HG03342 (cell line): ENCODE results near the gene BRINP2.

Experiments
- ATAC-seq: cut with Tn5 transposase; IDR thresholded peaks from one replicate; pipeline ENCODE4 v1.9.1; 2021; ENCODE audit warnings: mild to moderate bottlenecking, moderate library complexity; ENCODE audit not compliant: unreplicated experiment

BRINP2 gene

GRCh38 chr1:177256153-177257075, 85.7 kb downstream of the BRINP2 start:
- ATAC-seq, result no peak

DNA sequence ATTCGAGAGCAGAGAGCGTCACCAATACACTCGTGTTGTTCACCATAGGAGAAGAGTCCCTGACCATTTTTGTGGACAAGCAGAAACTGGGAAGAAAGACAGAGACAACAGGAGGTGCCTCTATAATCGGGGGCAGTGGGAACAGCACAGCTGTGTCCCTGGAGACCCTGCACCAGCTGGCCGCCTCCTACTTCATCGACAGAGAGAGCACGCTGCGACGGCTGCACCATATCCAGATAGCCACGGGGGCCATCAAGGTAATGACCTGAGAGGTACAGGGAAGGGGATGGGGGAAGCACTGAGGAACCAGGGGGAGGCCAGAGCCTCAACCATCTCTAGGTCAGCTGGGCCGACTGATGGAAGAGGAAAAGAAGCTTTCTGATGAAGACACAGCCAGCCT, 86.4 kb downstream of the BRINP2 start:
- ATAC-seq, result no peak

DNA sequence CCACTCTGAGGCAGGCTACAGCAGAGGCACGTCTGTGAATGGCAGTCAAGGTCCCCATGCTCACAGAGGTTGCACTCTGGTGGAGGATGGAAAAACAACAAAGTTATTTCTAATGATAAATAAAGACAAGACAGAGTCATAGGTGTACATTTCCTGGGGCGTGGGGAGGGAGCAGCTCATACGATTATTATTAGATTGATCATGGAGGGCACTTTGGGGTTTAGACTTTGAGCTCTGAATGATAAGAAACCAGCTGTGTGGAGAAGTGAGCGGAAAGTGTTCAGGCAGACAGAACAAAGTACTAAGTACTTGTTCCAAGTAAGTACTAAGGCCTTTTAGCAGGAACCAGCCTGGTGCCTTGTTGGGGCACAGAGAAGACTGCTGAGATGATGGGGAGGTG, 86.8 kb downstream of the BRINP2 start:
- ATAC-seq, result no peak

DNA sequence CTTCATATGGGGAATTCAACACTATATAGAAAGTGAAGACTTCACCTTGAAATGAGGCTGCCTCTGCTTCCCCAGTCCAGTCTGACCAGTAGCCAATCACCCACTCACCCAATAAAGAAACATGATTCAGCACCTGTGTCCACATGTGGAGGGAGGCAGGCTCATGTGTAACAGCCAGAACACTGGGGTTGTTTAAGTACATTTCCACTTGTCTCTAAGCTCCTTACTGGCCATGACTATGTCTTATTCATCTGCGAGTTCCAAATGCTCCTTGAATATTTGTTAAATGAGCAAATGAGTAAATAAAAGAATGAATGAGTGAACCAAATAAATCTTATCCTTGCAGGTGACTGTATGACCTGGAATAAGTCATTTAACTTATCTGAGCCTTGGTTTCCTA, 100.1 kb downstream of the BRINP2 start:
- ATAC-seq, result no peak

DNA sequence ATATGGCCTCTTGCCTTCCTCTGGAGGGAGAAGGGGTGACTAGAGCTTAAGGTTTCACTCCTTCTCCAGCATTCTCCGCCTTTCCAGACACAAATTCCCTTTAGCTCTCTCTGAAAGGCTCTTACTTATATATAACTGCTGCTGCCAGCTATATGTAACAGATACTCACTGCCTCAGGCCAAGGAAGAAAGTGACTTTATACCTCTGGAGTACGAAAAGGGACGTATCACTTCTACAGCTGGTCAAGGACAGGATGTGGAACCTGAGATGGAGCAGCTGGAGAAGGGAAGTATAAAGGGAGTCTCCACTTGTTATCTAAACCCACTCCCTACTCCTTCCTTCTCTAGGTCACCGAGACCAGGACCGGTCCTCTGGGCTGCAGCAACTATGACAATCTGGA, 102.4 kb downstream of the BRINP2 start:
- no peak for ATAC-seq

DNA sequence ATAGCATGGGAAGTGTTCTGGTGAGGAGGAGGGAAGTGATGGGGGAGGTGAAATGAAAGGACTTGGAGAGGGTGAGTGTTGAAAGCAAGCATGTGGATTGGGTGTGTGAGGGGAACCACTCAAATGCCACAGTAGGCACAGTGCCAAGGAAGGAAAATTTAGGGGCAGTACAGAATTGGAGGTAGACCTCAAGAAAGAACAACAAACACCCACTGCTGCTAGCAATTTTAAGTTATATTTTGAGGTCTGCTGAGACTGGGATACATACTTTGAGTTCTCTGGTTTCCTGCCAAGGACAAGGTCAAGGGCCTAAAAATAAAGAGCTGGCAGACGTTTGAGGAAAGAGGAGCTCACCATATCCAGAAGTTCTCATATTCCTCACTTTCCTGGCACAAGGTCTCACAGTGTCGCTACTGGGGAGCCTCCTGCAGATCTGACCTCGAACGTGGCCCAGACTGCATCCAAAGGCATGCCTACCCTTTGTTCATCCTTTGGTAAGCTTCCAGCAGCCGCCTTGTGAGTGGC, 104.0 kb downstream of the BRINP2 start:
- no peak for ATAC-seq

GRCh38 chr1:177275736-177276135, 105.0 kb downstream of the BRINP2 start:
- no peak for ATAC-seq

GRCh38 chr1:177278626-177279390, 108.0 kb downstream of the BRINP2 start:
- no peak for ATAC-seq

GRCh38 chr1:177281901-177282300, 111.1 kb downstream of the BRINP2 start:
- ATAC-seq, result no peak

GRCh38 chr1:177282976-177283375, 112.2 kb downstream of the BRINP2 start:
- no peak for ATAC-seq

DNA sequence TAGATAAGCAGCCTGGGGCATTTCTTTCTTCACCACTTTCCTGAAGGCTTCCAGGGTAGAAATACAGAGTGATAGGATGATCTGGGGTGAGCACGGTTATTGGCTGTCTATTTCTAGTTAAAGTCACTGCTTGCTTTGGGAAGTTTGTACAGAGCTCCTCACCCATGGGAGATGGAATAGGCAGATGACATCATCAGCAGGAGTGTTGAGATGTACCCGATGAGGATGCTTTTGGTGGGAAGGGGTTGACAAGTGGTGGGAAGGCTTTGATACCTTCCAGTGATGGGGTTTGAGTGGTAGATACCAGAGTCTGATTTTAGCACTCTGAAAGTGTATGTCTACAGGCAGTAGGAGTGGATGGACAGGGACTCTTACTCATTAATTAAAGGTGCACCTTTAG, 112.6 kb downstream of the BRINP2 start:
- ATAC-seq, result no peak

DNA sequence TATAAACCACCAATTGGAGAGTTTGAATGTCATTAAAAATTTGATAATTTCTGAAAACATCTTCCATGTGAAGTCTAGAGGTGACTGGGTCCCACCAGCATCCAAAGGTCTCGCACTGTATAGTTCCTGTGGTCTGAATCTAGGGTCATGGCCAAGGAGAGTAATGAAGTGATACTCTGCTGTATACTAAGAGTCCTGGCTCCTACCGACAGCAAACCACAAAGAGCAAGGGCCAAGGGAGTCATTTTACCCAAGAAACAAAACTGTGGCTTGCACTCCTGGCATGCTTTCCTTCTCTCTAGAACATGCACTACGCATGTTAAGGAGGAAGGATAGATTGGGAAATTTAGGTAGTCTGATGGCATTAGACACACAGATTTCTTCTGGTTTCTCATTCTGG, 115.6 kb downstream of the BRINP2 start:
- no peak for ATAC-seq

DNA sequence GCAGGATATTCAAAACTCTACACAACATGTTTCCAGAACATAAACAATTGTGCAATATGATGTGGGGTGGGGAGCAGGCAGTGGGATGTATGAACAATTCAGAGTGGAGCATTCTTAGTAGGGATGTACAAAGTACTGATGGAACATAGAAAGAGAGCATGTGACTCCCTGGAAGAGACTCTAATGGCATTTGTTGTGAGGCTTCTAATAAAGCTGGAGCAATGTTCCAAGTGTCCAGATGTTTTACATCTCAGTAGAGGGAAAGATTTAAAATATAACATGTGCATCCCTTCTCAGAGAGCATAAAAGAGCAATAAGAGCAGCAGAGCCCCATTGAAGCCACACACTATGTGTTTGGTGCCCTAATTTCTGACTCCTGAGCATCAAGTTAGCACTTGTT, 116.5 kb downstream of the BRINP2 start:
- no peak for ATAC-seq

DNA sequence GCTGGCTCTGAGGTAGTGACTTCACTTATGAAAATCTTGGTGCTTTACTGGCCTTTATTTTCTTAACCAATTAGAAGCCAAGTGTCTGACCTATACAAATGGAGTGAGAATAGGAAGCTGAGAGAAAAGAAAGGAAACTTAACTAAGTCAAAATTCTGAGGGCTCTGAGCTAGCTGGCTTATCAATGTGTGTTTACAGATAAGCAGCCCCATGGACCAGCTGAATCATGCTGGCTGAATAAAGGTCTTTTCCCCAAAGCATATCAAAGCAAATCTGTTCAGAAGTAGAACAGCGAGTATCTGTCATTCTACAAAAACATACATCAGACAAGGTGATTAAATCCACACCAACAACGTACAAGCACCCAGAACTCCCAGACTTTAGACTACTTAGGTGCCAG, 117.2 kb downstream of the BRINP2 start:
- no peak for ATAC-seq

DNA sequence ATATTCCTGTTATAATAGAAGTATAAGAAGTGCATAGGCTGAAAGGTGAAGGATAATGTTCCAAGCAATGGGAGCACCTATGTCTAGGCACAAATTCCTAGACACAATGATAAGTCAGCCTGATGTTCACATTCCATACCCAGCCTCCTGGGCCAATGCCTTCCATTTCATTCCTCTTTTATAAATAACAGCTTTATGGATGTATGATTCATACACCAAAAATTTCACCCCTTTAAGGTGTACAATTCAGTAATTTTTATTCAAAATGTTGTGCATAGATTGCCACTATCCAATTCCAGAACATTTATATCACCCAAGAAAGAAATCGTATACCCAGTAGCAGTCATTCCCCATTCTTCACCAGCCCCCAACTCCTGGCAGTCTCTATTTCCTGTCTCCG, 118.8 kb downstream of the BRINP2 start:
- ATAC-seq, result no peak

GRCh38 chr1:177300431-177300830, 129.7 kb downstream of the BRINP2 start:
- ATAC-seq, result no peak

DNA sequence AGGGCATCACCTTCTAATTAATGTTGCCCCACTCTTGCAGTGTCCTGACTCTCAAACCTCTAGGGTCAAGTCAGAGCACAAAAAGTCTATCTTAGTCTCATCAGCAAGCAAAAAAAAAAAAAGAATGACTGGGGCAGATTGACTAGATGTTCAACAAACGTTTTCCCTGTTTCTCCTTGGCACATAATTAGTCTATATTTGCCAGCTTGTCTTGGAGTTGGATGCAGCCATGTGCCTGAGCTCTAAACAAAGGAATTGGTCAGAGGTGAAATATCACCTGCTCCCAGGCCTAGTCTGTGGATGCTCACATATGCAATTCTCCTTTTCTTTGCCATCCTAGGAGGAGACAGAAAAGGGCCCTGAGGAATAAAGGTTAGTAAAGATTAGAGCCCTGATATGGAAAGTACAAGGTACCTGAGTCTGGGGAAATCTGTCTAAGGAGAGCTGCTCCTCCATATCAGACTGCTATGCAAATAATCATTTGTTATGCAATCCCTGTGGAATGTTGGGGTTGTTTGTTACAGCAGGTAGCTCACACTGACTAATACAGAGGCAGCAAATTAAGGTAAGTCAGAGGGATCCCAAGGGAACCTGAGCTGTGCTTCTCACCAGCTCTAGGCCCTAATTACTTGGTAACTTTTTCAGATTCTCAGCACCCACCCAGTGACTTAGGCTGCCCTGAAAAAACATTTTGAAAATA, 130.8 kb downstream of the BRINP2 start:
- no peak for ATAC-seq

GRCh38 chr1:177302357-177303044, 131.7 kb downstream of the BRINP2 start:
- no peak for ATAC-seq

GRCh38 chr1:177305040-177306018, 134.6 kb downstream of the BRINP2 start:
- no peak for ATAC-seq
